Measurements from ENCODE around the gene CAVIN1.
"Not testable (repeated sequence)": the region's sequence is repeated elsewhere in the genome, so short reads cannot be mapped to it uniquely, and the experiment has no call there.

CAVIN1 gene

DNA sequence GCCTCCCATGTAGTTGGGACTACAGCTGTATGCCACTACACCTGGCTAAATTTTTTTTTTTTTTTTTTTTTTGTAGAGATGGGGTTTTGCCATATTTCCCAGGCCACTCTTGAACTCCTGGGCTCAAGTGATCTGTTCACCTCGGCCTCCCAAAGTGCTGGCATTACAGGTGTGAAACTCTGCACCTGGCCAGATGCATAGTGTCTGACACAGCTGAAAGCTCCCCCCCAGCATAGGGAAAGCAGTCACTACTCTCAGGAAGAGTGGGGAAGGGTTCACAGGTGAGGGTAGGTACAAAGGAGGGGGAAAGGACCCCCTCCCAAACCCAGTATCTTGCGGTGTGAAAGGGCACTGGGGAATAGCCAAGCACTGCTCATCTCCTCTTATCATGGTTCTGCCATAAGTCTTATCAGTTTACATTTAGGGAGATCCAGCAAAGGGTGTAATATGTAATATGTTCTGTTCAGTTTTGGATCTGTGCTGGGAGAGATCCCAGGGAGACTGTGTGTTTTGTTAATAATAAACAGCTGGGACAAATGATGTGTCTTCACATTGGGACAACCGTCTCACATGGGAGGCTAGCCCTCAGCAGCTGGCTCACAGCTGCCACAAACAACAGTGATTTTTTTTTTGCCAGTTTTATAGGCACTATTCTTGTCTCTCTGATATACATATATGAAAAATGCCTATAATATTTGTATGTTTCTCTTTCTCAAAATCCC, 6.8 kb upstream of the CAVIN1 start:
- DNase-seq (ENCODE audit: low read depth in 2 of 2): no peak

DNA sequence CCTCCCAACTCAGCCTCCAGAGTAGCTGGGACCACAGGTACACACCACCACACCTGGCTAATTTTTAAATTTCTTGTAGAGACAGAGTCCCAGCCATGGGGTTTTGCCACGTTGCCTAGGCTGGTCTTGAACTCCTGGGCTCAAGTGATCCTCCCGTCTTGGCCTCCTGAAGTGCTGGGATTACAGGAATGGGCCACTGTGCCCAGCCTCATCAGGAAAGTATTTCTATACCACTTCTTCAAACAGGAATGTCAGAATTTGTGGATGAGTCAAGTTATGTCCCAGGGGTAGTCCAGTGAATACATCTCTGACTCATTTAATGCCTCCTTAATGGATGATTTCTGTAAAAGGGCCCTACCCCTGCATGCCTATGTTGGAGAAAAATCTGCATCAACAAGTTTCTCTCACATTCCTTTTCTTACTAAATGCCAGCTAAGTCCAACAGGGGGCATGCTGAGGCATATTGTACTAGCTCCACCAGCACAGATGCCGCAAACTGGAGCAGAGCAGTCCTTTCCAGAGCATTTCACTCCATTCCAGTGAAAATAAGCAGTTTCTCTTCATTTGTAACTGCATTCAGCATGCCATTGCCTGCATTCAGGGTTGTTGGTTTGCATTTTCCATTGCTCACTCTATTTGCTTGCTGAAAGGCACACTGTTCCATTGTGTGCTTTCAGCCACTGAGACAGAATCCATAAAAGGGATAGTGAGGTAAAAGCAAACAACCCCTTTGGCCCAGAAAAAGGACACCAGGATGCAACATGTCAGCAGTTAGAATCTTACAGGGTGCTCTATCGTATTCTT, 5.3 kb upstream of the CAVIN1 start:
- DNase-seq (ENCODE audit: low read depth in 2 of 2): no peak

DNA sequence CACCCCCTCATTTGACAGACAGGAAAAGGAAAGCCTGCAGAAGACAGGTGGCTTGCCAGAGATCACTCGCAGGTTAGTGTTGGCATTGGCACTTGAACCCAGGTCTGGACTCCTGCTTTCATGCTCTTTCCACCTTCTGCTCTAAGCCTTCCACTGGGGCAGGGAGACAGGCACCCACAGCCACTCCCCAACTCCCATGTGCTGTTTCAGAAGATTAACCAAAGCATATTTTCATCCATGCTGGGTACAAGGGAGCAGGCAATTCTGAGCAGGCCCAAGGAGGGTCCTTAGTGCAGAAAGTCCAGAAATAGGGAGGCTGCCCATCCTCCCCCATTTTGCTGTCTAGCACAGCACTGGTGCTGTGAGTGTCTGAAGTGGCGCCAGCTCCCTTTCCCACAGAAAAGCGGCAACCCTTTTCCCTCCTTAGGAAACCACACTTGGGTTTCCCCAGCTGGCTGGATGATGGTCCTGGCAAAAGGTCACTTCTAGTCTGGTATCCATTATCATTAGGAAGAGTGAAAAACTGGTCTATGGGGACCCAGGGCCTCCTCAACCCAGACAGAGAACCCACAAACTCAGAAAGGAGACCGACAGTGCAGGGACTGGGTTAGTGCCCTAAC, 2.0 kb upstream of the CAVIN1 start:
- no peak for DNase-seq (ENCODE audit: low read depth in 2 of 2)

DNA sequence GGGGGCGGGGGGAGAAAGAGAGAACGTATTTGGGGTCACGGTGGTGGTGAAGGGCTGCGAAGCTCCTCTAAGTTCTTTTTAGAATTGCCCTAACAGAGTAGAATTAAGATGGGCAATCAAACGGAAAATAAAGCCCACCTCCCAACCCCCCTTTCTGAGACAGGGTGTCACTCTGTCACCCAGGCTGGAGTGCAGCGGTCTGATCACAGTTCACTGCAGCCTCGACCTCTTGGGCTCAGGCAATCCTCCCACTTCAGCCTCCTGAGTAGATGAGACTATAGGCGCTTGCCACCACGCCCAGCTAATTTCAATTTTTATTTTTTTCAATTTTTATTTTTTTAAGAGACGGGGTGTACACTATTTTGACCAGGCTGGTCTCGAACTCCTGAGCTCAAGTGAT, 710 bp upstream of the CAVIN1 start:
- DNase-seq (ENCODE audit: low read depth in 2 of 2): no peak

DNA sequence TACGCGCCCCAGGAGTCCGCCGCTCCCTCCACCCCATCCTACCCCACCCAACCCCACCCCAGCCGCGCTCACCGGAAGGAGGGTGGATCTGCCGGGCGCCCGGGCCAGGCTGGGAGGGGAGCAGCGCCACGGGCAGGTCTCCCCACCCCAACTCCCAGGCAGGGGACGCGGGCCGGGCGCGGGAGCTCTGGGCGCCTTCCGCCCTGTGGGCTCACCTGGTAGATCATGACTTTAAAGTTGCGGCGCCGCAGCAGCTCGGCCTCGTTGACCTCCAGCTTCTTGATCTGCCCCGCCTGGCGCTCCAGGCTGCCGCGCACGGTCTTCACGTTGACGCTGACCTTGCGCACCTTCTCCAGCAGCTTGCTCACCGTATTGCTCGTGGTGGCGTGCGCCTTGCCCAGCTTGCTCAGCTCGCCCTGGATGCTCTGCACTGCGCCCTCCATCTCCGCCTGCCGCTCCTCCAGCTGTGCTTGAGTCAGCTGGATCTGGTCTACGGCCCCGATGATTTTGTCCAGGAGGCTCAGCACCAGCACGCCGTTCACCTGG, 571 bp downstream of the CAVIN1 start:
- DNase-seq (ENCODE audit: low read depth in 2 of 2): peak in 1 of 2 experiments; percentile 21

DNA sequence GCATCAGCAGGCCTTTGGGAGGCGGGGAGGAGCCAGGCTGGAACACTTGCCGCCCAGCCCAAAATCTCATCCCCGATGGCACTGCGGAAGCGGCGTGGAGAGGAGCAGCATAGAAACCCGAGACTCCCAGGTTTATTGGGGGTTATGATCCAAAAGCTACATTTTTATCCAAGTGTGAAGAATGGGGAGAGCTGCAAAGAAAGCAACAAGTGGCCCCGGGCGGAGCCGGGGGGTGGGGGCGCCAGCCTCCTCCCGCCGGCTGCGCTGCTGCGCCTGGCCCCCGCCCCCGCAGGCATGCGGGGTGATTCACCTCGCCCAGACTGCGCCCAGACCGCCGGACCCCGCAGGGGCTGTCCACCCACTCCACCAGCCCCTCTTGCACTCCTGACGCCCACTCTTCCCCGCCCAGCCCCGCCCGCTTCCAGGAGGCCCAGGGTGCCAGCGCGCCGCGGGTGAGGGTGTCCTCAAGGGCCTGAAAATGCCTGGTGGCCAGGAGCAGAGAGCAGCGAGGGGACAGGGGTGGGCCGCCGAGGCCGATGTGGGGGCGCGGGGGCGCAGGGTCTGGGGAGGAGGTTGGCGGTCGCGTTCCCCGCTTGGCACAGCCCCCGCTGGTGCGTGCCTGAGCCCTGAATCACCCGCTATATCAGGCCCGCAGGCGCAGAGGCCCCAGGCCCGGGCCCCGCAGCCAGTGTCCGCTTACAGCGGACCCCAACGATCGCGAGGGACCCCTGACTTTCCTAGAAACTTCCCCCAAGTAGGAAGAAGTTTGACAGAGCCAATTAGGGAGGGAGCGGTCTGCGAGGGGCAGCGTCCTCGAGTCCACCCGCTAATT, 1.3 kb downstream of the CAVIN1 start:
- DNase-seq (ENCODE audit: low read depth in 2 of 2): no peak

DNA sequence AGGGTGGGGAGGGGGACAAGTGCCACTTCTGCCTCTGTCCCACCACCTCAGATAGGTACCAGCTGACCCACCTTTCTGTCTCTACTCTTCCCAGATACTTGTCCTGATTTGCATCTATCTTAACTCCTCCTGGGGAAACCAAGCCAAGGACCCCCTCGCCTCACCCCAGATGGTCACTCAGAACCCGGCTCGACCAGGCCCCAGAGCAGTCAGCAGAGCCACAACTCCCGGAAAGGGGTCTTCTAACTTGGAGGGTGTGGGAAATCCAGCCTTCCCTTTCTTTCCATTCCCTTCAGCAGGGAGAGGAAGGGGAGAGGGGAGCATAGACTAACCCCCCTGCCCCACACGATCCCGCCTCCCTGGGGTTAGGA, 1.9 kb downstream of the CAVIN1 start:
- DNase-seq (ENCODE audit: low read depth in 2 of 2): no peak

DNA sequence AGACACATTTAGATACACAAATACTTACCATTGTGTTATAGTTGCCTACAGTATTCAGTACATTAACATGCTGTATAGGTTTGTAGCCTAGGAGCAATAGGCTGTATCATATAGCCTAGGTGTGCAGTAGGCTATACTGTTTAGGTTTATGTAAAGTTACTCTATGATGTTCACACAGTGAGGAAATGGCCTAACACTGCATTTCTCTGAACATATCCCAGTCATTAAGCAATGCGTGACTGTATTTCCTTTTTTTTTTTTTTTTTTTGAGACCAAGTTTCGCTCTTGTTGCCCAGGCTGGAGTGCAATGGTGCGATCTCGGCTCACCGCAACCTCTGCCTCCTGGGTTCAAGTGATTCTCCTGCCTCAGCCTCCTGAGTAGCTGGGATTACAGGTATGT, 5.1 kb downstream of the CAVIN1 start:
- not testable (repeated sequence) for DNase-seq (ENCODE audit: low read depth in 2 of 2)

DNA sequence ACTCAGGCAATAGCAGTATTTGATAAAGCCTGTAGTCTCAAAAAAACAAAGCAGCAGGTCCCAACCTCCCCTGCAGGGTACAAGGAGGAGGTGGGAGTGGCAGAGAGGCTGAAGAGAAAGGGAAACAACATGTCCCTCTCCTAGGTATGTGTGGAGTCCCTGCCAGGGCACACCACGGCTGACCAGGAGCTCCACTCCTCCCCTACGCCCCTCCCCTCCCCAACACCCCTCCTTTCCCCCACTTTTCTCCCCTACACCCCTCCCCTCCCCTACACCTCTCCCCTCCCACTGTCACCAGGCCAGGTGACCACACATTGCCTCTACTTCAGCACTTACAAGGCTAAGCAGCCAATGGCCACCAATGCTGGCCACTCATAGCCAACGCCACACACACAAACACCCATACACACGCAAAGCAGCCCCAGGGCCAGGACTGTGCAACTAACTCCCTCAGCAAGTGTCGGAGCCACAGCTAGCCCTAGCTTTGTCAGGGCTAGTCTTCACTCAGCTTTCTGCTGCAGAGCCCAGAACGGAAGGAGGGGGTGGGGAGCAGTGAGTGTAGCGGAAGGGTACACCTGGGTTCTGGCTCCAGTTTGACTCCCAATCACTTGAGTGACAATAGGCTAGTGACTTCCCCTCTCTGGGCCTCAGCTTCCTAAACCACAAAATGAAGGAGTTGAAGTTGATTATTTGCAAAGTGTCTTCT, 8.2 kb downstream of the CAVIN1 start:
- DNase-seq (ENCODE audit: low read depth in 2 of 2): peak; percentile 24 to 50

DNA sequence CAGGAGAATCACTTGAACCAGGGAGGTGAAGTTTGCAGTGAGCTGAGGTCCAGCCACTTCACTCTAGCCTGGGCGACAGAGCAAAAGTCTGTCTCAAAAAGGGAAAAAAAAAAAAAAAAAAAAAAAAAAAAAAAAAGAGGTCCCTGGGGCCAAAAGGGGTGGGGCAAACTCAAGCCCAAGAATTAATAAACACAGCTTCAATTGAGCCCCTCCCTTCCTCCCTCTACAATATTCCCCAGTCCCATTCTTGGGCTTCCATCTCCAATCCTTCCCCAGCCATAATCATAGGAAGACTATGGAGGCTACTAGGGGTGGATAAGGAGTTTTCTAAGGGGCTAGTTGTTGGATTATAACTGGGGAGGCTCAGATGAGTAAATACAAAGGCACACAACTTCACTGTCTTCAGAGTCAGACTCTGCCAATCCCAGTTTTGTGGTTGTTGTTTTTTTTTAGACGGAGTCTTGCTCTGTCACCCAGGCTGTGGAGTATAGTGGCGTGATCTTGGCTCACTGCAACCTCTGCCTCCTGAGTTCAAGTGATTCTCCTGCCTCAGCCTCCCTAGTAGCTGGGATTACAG, 9.5 kb downstream of the CAVIN1 start:
- DNase-seq (ENCODE audit: low read depth in 2 of 2): no peak

DNA sequence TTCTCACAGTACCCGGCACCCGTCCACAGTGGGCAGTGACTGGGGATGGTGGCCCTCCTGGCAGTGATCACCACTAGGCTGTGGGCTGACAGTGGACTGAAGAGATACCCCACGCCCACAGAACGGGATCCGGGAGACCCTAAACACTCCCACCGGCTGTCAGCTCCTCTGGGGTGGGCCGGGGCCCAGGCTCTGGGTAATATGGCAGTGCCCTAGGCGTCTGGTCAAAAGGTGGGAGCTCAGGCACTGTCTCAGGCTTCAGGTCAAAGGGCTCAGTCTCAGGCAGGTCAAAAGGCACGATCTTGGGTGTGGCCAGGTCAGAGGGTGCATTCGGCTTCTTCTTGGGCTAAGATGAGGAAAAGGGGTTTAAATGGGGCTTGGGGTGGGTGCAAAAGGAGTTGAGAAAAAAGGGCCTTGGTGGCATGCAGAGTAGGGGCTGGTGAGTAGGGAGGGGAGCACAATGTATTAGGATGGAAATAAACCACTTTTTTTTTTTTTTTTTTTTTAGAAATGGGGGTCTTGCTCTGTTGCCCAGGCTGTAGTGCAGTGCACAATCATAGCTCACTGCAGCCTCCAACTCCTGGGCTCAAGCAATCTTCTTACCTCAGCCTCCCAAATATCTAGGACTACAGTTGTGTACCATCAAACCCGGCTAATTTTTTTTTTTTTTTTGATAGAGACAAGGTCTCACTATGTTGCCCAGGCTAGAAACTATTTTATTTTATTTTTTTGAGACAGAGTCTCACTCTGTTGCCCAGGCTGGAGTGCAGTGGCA, 11.0 kb downstream of the CAVIN1 start:
- no peak for DNase-seq (ENCODE audit: low read depth in 2 of 2)

DNA sequence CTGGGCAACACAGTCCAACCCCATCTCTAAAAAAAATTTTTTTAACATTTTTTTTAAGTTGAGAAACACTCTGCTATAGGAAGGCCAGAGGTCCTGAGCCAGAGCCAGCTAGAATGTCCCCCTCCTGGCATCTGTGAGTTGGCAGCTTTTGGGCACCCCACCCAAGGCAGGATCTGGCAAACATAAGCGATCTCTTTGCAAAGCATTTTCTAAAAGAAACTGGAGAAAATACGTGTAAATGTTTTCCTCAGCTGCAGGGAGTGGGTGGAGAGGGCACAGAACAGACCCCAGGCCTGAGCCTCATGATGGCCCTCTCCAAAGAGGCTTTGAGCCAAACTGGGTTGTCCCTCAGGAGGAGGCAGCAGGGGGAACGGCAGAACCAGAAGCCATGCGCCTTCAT, 11.7 kb downstream of the CAVIN1 start:
- DNase-seq (ENCODE audit: low read depth in 2 of 2): no peak

DNA sequence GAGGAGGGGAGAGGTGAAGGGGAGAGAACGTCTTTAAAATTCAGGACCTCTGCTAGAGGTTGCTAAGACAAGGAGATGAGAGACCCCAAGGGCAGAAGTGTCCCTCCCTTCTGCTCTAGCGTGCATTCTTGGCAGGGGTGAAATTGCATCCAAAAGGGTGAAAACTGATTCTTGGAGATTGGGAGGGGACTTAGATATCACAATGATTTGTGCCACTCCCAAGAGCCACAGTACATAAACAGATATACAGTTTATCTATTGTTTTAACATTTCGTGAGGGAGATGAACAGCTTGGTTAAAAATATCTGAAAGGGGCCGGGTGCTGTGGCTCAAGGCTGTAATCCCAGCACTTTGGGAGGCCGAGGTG, 12.8 kb downstream of the CAVIN1 start:
- DNase-seq (ENCODE audit: low read depth in 2 of 2): no peak

DNA sequence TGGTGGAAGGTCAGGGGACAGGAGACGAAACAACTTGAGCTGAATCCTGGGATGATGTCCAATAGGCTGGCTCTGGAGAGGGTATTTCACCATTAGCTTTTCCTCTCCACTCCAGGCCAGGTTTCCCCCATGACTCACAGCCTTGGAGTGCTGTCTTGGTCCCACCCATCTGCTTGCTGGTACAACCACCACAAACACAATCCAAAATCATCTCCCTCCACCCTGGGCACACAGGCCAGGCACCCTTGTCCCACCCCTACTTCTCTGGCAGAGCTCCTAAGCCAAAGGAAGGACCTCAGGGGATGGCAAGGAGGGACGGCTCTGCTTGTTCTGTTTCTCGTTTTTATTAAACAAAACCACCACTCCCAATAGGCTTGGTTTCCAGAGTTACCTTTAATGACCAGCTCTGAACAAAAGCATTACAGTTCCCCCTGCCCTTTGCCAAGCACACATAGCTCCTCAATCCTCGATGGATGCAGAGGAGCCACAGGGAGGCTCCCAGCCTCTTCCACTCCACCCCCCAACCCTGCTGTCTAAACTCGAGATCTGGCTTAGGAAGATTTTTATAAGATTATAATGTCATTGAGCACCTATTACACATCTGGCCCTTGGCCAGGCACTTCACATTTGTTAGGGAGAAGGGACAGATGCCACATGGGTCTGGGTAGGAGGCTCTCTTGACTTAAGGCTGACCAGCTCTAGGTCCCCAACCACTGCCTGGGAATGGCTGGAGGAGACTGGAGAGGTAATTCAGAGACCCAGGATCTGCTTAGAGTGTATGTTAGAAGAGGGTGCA, 13.3 kb downstream of the CAVIN1 start:
- DNase-seq (ENCODE audit: low read depth in 2 of 2): no peak

DNA sequence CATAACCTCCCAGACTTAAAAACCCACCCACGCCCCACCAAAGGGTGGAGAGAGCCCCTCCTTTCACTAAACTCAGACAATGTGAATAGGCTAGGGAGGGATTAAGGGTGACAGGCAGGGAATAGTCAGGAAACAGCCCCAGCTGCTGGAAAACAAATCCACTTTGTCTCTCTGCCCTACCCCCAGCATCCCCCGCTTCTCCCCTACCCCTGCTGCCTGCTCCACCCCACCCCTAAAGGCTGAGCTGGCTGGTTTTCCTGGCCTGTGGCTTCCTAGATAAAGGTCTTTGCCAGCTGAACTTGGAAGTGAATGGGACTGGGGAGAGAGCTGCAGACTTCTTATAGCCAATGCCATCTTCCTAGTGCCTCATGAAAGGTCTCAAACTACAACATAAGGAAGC, 15.0 kb downstream of the CAVIN1 start:
- DNase-seq (ENCODE audit: low read depth in 2 of 2): no peak

DNA sequence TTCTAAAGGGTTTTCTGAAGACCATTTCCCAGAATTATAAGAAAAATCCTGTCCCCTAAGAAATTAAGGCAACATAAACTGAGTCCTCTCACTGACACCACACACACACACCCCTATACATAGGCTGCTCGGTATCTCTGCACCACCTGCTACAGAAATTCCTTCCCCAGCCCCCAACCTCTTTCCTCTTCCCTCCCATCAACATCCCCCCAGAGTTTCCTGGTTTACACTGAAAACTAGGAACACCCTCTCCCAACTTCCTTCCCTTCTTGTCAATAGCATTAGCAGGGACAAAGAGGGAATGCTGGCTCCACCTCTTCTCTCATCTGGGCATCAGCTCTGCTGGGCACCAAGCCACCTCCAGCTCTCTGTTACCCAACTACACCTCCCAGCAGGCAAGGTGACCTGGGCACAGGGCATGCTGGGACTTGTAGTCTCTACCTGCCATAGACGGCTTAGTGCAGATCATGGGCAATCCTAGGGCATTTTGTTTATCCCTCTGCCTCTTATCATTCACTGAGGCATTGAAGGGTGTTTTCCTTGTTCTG, 15.7 kb downstream of the CAVIN1 start:
- peak; percentile 35 to 39 for DNase-seq (ENCODE audit: low read depth in 2 of 2)

DNA sequence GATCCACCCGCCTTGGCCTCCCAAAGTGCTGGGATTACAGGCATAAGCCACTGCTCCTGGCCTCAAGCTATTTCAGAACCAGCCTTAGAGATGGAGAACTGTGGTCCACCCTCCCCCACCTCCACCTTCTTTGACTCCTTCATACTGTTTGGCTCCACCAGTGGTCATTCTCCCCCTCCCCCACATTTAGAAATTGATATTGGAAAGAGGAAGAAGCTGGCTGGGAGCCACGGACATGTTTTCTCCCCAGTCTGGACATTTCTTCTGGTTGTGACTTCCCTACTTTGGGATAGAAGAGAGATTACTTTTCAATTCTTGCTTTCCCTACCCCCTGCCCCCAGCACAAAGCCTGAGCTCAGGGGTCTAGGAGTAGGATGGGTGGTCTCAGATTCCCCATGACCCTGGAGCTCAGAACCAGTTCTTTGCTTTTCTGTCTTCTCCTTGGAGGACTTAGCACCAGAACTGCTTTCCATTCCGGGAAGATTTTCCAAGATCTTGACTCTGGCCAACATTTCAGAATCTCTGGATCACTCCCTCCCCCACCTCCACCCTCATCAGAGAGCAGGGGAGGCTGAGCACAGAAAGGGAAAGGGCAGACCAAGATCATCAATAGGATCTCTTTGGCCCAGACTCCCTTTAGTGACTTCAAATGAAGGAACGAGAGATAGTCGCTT, 16.3 kb downstream of the CAVIN1 start:
- DNase-seq (ENCODE audit: low read depth in 2 of 2): no peak

DNA sequence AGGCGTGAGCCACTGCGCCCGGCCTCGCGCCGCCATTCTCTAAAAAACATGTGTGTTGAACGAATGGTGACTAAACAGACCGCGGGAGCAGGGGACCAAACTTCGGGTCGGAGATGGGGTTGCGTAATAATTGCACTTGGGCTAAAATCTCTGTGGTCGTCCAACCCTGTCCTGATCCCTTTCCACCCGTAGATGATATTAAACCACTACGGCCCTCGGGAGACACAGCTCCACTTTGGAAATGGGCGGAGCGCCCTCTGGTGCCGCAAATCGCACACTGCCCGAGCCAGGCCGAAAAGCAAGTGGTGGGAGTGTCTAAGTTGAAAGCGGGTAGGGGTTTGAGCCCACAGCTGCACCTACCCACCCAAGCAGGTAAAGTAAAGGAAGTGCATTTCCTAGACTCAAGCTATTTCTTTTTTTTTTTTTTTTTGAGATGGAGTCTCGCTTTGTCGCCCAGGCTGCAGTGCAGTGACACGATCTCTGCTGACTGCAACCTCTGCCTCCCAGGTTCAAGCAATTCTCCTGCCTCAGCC, 17.0 kb downstream of the CAVIN1 start:
- peak; percentile 65 to 81 for DNase-seq (ENCODE audit: low read depth in 2 of 2)

Data from stimulated activated CD4-positive, alpha-beta T cell treated with anti-CD3 and anti-CD28 coated beads, Interleukin-12 subunit alpha, Interleukin-12 subunit beta, amount 100 ng/mL, for 24 hours (primary cell).